Activated CD8-positive, alpha-beta memory T cell treated with anti-CD3 and anti-CD28 coated beads, Interleukin-2, amount 50 U/mL, for 1 hour (primary cell): ENCODE data around the gene TVP23A.
"Not testable (repeated sequence)": the region's sequence is repeated elsewhere in the genome, so short reads cannot be mapped to it uniquely, and the experiment has no call there.

Experiments used
- DNase-seq: peaks from one replicate; pipeline ENCODE4 v3.0.0-alpha.2; 2020; ENCODE audit errors: extremely low read depth

The TVP23A gene

DNA sequence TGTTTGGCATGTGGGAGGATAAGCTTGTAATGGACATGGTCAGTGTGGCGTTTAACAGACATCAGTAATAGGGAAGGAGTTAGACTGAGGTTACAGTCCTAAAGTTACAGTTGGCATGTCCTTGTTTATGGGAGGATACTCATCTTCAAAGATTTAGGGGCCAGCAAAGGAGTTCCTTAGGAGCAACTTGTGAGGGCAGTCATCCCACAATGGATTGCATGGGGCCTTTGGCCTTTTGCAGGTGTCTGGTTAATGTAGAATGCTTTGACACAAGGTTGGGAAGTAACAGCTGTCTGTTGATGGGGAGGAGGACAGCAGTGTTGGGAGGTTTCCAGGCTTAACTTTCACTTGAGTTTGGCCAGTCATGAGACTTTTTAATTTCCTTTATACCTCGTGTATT lies 72.8 kb downstream of the TVP23A start:
- DNase-seq, result no peak

DNA sequence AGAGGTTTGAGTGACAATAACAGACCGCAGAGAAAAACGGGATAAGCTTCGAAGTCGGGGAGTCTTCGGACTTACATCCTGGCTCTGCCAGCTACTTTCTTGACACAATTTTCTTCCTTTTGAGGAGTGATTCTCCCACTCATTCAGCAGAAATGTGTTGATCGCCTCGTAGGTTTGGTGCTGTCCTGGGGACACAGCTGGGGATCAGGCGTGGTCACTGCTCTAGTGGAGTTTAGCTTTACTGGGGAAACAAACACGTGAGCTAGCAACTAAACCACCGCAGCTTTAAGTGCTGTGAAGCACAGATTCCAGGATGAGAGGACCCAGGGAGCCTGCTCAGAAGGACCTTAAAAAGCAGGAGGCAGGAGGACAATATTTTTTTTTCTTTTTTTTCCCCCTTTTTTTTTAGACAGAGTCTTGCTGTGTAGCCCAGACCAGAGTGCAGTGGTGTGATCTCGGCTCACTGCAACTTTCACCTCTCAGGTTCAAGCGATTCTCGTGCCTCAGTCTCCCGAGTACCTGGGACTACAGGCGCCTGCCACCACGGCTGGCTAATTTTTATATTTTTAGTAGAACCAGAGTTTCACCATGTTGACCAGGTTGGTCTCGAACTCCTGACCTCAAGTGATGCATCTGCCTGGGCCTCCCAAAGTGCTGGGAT lies 74.1 kb downstream of the TVP23A start:
- no peak for DNase-seq

DNA sequence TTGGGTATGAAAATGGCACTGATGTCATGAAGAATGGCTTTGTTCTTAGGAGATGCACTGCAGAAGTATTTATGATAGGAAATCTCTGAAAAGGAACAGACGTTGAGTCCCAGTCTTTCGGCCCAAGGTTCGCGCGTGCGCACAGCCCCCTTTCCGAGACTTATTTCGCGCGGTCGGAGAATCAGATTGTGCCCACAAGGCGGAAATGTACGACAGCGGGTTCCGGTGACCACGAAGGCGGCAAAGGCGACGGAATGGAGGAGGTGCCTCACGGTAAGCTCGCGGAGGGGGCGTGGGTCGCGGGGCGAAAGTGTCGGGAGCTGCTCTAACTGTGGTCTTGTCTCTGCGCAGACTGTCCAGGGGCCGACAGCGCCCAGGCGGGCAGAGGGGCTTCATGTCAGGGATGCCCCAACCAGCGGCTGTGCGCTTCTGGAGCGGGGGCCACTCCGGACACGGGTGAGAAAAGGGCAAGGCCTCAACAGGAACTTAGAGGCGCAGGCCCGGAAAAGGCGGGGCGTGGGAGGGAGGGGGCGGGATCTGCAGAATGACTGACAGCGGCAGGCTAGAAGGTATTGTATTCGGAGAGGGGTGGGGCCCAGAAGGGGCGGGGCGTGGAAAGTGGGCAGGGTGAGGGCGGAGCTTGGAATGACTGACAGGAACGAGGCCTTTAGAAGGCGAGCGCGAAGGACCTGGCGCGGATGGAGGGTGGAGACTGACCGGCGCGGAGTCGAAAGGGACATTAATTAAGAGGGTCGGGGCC lies 74.8 kb downstream of the TVP23A start, which contains the start of gene NUBP1:
TSS of gene NUBP1 (plus strand) at position 233 of the 760 bp plus-strand sequence. CDS start at position 255, 22 bp downstream.
- DNase-seq, result peak; percentile 91

DNA sequence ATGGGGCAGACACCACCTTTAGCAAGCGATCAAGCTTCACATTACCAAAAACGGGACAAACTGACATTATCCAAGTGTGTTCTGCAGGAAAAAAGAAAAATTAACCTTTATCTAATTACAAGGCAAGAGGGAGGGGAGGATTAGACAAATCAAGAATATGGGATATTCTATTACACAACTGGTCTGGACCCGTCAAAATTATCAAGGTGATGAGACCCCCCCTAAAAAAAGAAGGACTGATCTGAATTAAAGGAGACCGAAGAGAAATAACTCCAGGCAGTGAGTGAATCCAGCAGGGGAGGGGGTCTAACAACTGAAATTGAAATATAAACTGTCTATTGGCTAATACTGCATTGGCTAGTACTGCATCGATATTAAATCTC lies 75.4 kb downstream of the TVP23A start:
- no peak for DNase-seq

DNA sequence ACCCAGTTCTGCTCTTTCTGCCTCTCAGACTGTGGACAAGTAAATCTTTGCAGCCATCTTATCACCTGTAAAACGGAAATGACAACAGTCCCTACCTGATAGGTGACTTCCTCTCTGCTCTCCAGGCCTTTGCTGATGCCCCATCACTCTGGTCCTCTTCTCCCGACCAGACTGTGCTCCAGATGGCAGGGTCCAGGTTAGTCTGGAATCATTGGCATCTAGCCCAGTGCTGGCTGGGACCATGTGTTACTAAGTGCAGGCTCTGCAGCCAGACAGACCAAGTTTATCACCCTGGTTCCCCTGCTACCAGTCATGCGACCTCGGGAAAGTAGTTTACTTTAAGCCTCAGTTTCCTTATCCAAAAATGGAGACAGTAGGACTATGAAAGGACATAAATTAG lies 76.8 kb downstream of the TVP23A start:
- no peak for DNase-seq

DNA sequence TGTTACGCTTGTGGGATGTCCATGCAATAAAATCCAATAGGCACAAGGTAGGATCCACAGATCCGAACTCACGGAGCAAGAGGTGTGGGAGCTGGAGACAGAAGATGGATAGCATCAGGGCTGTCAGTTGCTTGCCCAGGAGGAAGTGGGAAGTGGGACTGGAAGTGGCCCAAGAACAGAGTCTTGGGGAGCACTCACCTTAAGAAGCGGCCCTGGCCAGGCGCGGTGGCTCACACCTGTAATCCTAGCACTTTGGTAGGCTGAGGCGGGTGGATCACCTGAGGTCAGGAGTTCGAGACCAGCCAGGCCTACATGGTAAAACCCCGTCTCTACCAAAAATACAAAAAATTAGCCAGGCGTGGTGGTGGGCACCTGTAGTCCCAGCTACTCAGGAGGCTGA lies 77.3 kb downstream of the TVP23A start:
- not testable (repeated sequence) for DNase-seq

DNA sequence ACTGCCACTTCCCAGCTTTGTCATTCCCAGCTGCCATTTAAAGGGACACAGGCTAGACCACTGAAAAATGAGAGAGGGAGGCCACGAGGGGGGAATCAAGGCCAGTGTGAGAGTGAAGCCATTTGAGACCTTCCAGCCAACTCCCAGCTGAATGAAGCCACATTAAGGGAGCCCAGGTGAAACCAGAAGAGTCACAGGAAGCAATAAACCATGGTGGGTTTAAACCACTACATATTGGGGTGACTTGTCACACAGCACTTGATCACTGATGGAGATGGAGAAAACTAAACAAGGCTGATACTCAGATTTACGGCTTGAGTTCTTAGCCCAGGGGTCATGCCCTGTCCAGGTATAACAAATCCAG lies 77.8 kb downstream of the TVP23A start:
- DNase-seq, result no peak

DNA sequence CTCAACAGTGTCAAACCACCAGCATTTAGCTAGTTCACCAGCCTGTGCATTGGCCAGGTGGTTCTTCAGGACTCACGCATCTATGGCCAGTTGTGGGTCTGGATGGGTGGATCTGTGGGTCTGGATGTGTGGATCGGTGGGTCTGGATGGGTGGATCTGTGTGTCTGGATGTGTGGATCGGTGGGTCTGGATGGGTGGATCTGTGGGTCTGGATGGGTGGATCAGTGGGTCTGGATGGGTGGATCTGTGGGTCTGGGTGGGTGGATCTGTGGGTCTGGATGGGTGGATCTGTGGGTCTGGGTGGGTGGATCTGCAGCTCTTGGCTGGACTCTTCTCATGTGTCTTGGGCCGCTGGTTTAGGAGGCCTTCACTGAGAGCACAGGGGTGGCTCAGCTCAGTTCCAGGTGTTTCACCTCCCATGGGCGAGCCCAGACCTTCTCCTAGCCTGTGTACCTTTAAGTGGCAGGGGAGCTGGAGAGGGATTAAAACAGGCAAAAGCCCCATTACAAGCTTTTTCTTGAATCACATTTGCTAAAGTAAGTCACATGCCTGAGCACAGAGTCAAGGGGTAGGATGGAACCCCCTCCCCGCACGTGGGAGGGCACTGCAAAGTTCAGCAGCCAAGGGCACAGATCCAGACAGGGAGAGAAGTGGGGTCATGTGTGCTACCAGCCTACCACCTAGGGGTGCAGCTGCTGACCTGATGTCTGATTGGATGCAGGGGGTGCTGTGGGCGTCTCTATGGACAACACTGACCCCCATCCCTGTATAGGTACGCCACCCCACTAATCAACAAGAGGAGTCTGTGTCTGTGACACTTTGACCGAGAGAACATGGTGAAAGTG lies 78.4 kb downstream of the TVP23A start:
- no peak for DNase-seq

DNA sequence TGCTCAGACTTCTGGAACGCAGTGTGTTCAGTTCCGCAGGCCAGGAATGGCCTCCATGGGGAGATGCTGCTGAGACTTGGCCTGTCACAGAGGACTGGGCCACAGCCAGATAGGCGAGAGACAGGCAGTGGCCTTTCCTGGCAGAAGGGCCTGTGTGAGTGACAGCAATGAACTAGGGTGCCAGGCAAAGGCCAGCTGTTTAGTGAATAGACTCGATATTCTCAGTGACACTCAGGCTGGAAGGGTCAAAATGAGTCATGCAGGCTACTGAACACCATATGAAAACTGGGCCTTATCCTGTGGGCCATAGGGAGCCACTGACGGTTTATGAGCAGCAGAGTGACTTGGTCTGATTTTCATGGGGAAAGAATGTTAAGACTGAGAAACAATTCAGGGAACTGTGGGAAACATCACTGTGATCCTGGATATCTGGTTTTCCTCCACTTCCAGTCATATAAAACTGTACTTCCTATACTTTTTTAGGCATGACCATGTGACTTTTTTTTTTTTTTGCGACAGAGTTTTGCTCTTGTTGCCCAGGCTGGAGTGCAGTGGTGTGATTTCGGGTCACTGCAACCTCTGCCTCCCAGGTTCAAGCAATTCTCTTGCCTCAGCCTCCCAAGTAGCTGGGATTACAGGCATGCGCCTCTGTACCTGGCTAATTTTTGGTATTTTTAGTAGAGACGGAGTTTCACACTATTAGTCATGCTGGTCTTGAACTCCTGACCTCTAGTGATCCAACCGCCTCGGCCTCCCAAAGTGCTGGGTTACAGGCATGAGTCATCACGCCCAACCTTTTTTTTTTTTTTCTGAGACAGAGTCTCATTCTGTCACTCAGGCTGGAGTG lies 80.1 kb downstream of the TVP23A start:
- DNase-seq, result no peak

DNA sequence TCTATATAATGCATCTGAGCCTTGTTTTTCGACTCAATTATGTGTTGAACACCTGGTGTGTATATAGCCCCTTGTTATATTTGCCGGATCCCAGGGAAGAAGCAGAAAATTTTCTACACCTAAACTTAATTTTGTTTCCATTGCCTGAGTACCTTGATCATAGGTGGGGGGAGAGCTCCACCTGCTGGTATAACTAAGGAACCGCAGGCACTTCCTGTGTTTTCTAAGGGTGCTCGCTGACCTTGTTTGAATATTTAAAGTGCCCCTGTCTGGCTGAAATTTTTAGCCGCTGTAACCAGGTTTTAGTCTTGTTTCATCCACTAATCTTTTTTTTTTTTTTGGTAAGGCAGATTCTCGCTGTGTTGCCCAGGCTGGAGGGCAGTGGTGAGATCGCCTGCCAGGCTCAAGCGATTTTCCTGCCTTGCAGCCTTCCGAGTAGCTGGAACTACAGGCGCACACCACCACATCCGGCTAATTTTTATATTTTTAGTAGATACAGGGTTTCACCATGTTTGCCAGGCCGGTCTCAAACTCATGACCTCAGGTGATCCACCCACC lies 81.4 kb downstream of the TVP23A start:
- DNase-seq, result peak; percentile 23

DNA sequence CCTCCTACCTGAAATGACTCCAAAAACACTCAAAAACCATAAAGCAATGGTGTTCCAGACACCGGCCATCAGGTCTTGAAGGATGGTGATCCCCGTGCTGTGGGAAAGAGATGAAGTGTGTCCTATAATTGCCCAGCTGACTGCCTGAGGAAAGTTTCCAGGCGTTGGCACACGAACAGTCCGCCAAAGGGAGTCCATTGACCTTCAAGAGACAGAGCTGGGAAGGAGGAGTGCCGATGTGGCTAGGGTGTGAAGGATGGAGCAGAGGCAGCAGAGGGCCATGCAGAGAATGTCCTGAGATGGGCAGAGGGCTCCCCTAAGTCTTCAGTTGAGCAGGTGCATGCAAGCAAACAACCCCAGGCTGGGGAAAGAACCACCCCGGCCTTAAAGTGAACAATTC lies 86.8 kb downstream of the TVP23A start:
- no peak for DNase-seq

DNA sequence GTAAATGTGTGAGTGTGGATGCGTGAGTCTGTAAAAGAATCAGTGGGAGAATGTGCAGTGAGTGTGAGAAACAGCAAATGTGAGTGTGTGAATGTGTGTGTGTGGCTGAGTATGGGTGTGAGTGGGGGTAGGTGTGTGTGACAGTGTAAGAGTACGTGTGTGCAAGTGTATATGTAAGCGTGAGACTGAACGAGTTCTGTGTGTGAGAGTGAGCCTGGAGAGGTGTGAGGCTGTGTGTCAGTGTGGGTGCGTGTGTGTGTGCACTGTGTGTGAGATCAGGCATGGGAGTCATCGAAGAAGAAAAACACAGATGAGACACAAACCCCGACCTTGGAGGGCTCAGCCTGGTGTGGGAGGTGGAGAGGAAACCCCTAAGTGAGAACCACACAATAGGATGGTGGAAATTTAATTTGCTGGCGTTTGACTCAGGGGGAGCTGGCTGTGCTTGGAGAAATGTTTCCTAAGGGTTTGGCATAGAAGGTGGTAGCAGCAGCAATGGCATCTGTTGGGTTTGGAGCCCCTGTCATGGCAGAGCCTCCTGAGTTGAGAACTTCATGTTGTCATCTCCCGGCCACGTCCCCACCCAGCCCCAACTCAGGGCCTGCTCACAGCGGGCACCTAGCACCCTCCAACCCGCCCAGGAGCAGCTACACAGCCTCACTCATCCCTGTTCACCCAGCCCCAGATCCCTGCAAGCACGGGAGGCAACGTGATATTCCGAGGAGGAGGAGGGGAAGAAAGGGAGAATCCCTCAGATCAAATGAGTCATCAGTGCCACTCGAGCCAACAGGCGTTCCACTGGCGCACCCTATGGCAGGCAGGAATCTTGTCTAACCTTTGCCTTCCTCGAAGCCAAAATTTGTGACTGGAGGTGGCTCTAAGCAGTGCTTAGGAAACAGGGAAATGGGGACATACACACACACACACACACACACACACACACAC lies 89.2 kb downstream of the TVP23A start:
- DNase-seq, result no peak

DNA sequence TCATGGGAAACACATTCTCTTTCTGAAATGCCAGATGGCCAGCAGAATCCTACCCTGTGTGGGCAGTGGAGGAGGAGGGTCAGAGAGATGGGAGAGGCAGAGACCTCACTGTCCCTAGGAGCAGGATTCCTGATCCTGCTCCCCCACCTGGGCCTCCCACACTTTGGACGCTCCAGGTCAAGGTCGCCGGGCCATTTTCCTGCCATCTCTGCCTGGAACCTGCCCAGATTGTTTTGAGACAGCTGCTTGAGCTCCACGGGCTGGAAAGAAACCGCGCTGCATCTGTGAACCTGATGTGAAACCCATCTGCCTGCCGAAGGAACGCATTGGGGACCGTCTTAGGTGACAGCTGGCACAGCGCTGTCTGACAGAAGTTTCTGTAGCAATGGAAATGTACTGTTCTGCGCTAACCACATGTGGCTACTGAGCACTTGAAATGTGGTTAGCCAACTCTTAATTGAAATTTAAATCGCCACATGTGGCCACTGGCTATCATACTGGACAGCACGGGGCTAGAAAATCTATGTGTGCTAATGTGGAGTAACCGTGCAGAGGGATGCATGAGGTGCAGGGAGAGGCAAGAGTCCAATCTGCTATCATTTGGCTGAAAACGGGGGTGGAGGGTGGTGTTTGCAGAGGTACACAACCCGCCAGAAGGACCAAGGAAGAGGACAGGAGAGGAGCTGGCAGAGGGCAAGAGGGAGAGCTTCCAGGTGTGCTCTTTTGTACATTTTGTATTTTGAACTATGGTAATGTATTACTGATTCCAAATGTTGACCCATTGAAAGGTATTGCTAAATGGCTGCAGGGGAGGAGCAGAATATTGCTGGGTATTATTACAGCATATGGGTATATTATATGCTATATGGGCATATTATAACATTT lies 90.3 kb downstream of the TVP23A start:
- no peak for DNase-seq
